Measurements from ENCODE around the gene TRIM46. TPM values are rescaled to one million over a fixed set of nuclear protein-coding genes. Genes with fewer than 3 reads are reported as not detected.

The TRIM46 gene
- total RNA-seq, 4 donors from 2014 or later = 0.35 to 1.9 (median 0.40) TPM; not detected in 1

GRCh38 chr1:155178441-155179111 lies 4.9 kb downstream of the TRIM46 start:
- H3K4me1 ChIP-seq = peaks cover 0 to 26% (median 13%) of the 10 kb centered on the region in 3 donors
- ATAC-seq = no peak
- H3K27ac ChIP-seq = no peak overlapping the region
- WGBS, 2 donors (ENCODE audit: low coverage in 1 of 2) = 79% methylated on average over 6 of the region's 30 CpGs; no CpG with 5 or more reads in 1 of the 2 donors
- no peak overlapping the region for H3K4me3 ChIP-seq
- TF ChIP-seq POLR2AphosphoS5 (IDR thresholded peaks at IDR 0.05) (no peak), POLR2A (IDR thresholded peaks at IDR 0.05) (no peak), CTCF (IDR thresholded peaks at IDR 0.05) (no peak), EP300 (IDR thresholded peaks at IDR 0.05) (no peak)
- no peaks in the 10 kb centered on the region for H3K9me3 ChIP-seq
- peaks cover 0 to 7% of the 10 kb centered on the region in 2 donors for H3K36me3 ChIP-seq
- H3K27me3 ChIP-seq = peaks cover 25% of the 10 kb centered on the region

GRCh38 chr1:155179112-155180031 lies 5.7 kb downstream of the TRIM46 start:
- H3K27ac ChIP-seq = no peak overlapping the region
- 86 to 100% methylated on average over 1 to 7 of the region's 31 CpGs for WGBS, 2 donors (ENCODE audit: low coverage in 1 of 2)
- TF ChIP-seq POLR2AphosphoS5 (IDR thresholded peaks at IDR 0.05) = no peak
- TF ChIP-seq EP300 (IDR thresholded peaks at IDR 0.05) = no peak
- no peak for TF ChIP-seq POLR2A (IDR thresholded peaks at IDR 0.05)
- TF ChIP-seq CTCF (IDR thresholded peaks at IDR 0.05) = no peak
- peaks cover 0 to 18% (median 9%) of the 10 kb centered on the region in 3 donors for H3K4me1 ChIP-seq
- peaks cover 0 to 7% of the 10 kb centered on the region in 2 donors for H3K36me3 ChIP-seq
- H3K9me3 ChIP-seq = no peaks in the 10 kb centered on the region
- no peak for ATAC-seq
- H3K27me3 ChIP-seq = peaks cover 17% of the 10 kb centered on the region
- H3K4me3 ChIP-seq = no peak overlapping the region

- WGBS, 2 donors (ENCODE audit: low coverage in 1 of 2) = 91 to 100% methylated on average over 3 to 6 of the region's 18 CpGs
- Histone ChIP-seq H3K27ac (no peak overlapping the region), H3K9me3 (no peaks in the 10 kb centered on the region), H3K36me3 (peaks cover 0 to 7% of the 10 kb centered on the region in 2 donors), H3K27me3 (no peaks in the 10 kb centered on the region), H3K4me1 (peaks cover 0 to 15% (median 5%) of the 10 kb centered on the region in 3 donors), H3K4me3 (no peak overlapping the region)
- TF ChIP-seq POLR2A (IDR thresholded peaks at IDR 0.05) (no peak), EP300 (IDR thresholded peaks at IDR 0.05) (no peak), CTCF (IDR thresholded peaks at IDR 0.05) (no peak)
- no peak for ATAC-seq
Measured at GRCh38 chr1:155181371-155182051, 7.9 kb downstream of the TRIM46 start.

- Histone ChIP-seq H3K9me3 (no peaks in the 10 kb centered on the region), H3K27me3 (no peaks in the 10 kb centered on the region), H3K27ac (no peak overlapping the region), H3K36me3 (peaks cover 0 to 7% of the 10 kb centered on the region in 2 donors), H3K4me3 (no peak overlapping the region), H3K4me1 (peaks cover 0 to 9% (median 0%) of the 10 kb centered on the region in 3 donors)
- no peak for ATAC-seq
- WGBS, 2 donors (ENCODE audit: low coverage in 1 of 2) = 78 to 100% methylated on average over 1 to 3 of the region's 7 CpGs
- TF ChIP-seq EP300 (IDR thresholded peaks at IDR 0.05) (no peak), CTCF (IDR thresholded peaks at IDR 0.05) (no peak), POLR2A (IDR thresholded peaks at IDR 0.05) (no peak), POLR2AphosphoS5 (IDR thresholded peaks at IDR 0.05) (no peak)
Measured at GRCh38 chr1:155182052-155182550, 8.5 kb downstream of the TRIM46 start.
